ENCODE results near the gene CCDC59. TPM values are rescaled to one million over a fixed set of nuclear protein-coding genes. Genes with fewer than 3 reads are reported as not detected.

Gene CCDC59
- polyA plus RNA-seq, 1 of the 3 experiments (the other 2 are of a cell fraction) = 28.0 TPM

DNA sequence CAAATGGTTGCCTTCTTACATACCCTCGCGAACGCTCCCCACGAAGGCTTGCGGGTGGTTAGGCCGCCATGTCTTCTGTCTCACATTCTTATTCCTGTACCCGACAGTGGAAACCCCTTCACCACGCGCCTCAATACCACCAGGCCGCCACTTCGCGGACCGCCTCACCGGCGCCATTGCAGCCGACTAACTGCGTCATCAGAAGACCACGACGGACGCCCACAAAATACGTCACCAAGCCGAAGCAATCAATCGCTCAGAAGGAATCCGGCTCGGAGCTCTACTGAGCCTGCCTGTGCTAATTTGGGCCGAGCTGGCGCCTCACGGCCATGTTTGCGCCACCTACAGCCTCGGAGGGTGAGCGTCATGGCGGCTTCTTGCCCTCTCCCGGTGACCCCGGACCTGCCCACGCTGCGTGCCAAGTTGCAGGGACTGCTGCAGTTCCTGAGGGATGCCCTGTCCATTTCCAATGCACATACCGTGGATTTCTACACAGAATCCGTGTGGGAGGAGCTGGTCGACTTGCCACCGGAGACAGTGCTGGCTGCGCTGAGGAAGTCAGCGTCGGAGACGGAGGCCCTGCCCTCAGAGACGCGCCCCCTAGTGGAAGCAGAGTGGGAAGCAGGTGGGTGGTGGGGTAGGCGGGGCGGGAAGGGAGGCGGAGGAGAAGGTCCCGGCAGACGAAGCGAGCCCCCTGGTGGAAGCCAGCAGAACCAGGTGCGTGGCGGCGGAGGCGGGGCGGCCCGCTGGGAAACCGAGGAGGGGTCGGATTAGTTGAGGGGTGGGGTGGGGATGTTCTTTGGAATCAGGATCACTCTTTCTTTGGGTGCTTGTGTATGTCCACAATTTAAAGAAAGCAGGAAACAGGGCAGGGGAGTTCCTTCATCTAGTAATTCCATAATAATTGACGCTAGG, at the start of gene CCDC59, which contains the start of gene METTL25 (continued):
- TF ChIP-seq, protein P1, sequence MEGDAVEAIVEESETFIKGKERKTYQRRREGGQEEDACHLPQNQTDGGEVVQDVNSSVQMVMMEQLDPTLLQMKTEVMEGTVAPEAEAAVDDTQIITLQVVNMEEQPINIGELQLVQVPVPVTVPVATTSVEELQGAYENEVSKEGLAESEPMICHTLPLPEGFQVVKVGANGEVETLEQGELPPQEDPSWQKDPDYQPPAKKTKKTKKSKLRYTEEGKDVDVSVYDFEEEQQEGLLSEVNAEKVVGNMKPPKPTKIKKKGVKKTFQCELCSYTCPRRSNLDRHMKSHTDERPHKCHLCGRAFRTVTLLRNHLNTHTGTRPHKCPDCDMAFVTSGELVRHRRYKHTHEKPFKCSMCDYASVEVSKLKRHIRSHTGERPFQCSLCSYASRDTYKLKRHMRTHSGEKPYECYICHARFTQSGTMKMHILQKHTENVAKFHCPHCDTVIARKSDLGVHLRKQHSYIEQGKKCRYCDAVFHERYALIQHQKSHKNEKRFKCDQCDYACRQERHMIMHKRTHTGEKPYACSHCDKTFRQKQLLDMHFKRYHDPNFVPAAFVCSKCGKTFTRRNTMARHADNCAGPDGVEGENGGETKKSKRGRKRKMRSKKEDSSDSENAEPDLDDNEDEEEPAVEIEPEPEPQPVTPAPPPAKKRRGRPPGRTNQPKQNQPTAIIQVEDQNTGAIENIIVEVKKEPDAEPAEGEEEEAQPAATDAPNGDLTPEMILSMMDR (IDR thresholded peaks at IDR 0.05) = peak; percentile 96
- TF ChIP-seq EZH2phosphoT487 (IDR thresholded peaks at IDR 0.05; ENCODE audit: borderline replicate concordance, low read depth) = no peak
- TF ChIP-seq FOSL2 (IDR thresholded peaks at IDR 0.05; ENCODE audit: borderline replicate concordance, low read depth) = peak; percentile 6; the same call in 1 of the 2 replicates
- TF ChIP-seq, protein P2, sequence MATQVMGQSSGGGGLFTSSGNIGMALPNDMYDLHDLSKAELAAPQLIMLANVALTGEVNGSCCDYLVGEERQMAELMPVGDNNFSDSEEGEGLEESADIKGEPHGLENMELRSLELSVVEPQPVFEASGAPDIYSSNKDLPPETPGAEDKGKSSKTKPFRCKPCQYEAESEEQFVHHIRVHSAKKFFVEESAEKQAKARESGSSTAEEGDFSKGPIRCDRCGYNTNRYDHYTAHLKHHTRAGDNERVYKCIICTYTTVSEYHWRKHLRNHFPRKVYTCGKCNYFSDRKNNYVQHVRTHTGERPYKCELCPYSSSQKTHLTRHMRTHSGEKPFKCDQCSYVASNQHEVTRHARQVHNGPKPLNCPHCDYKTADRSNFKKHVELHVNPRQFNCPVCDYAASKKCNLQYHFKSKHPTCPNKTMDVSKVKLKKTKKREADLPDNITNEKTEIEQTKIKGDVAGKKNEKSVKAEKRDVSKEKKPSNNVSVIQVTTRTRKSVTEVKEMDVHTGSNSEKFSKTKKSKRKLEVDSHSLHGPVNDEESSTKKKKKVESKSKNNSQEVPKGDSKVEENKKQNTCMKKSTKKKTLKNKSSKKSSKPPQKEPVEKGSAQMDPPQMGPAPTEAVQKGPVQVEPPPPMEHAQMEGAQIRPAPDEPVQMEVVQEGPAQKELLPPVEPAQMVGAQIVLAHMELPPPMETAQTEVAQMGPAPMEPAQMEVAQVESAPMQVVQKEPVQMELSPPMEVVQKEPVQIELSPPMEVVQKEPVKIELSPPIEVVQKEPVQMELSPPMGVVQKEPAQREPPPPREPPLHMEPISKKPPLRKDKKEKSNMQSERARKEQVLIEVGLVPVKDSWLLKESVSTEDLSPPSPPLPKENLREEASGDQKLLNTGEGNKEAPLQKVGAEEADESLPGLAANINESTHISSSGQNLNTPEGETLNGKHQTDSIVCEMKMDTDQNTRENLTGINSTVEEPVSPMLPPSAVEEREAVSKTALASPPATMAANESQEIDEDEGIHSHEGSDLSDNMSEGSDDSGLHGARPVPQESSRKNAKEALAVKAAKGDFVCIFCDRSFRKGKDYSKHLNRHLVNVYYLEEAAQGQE (IDR thresholded peaks at IDR 0.05; ENCODE audit: low read depth, low read length) = peak; percentile 75; the same call in 1 of the 2 replicates
- TF ChIP-seq FOXJ3 (CRISPR knock-in tag; IDR thresholded peaks at IDR 0.05) = peak; percentile 71; the same call in 1 of the 2 replicates
- no peak for TF ChIP-seq FOXM1 (IDR thresholded peaks at IDR 0.05; ENCODE audit: low read depth)
- no peak for TF ChIP-seq RFX5 (IDR thresholded peaks at IDR 0.05; ENCODE audit: low read length)

DNA sequence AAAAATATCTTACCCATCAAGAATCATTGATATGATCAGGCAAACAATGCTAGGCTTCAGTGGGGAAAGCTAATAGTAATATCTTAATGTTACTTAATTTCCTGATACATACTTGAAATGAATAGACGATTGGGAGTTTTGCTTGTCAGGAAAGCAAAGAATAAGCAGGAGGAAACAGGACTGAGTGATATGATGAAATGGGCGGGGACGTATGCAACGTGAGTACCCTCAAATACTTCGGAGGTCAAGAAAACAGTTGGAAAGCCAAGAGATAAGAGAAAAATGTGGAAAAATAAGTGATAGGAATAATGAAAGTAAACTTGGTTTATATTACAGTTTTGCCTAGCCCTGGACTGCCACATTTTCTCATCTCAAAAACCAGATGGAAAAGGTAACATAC, 49.3 kb upstream of the CCDC59 start:
- WGBS (ENCODE audit: low lambda C conversion rate) = 89% methylated on average over 5 of the region's 5 CpGs

More for the DNA sequence above, 49.3 kb upstream of the CCDC59 start:
- CTCF ChIA-PET = no interaction called here
- no peak for DNase-seq
- Histone ChIP-seq H3K27me3 (ENCODE audit: insufficient read depth) (no peaks in the 10 kb centered on the region), H3F3A (replicated peaks; ENCODE audit: insufficient read depth) (no peaks in the 10 kb centered on the region), H4K20me1 (ENCODE audit: insufficient read depth) (no peaks in the 10 kb centered on the region), H3K9me2 (no peaks in the 10 kb centered on the region), H3K79me2 (ENCODE audit: insufficient read depth) (no peaks in the 10 kb centered on the region), H3K36me3 (replicated peaks in 1 of 2; ENCODE audit: control insufficient read depth in 1 of 2, insufficient read depth in 2 of 2, low read length in 1 of 2) (peaks cover 0 to 5% of the 10 kb centered on the region in 2 experiments), H3K4me1 (ENCODE audit: control insufficient read depth in 1 of 2, insufficient read depth in 2 of 2, low read depth in 1 of 2, low read length in 1 of 2) (no peaks in the 10 kb centered on the region), H3K4me2 (no peak overlapping the region), H3K27ac (ENCODE audit: low read depth in 2 of 2, low read length in 1 of 2) (no peak overlapping the region), H3K9ac (no peak overlapping the region), H3K4me3 (ENCODE audit: low read depth in 2 of 2, low read length in 1 of 2) (no peak overlapping the region), H3K9me3 (no peaks in the 10 kb centered on the region), H2AFZ (ENCODE audit: low read depth) (no peak overlapping the region)
- POLR2A ChIA-PET = no interaction called here
- TF ChIP-seq NFIC (IDR thresholded peaks at IDR 0.05; ENCODE audit: borderline replicate concordance) (no peak), RAD21 (IDR thresholded peaks at IDR 0.05; ENCODE audit: low read length) (no peak)
